GM12875 (cell line): ENCODE results near the gene MARCHF10.

Experiments used
- H3K4me3 ChIP-seq: one replicate; pipeline ENCODE4 v1.5.1; 2011; ENCODE audit warnings: low read depth, low read length, control low read depth
- TF ChIP-seq, protein P1 (sequence below): IDR thresholded peaks from 2 replicates; pipeline ENCODE4 v1.5.1; 2011; ENCODE audit warnings: low read depth, mild to moderate bottlenecking, control low read depth, inconsistent platforms, low read length, moderate library complexity, borderline replicate concordance; ENCODE audit not compliant: insufficient read depth

The MARCHF10 gene

DNA sequence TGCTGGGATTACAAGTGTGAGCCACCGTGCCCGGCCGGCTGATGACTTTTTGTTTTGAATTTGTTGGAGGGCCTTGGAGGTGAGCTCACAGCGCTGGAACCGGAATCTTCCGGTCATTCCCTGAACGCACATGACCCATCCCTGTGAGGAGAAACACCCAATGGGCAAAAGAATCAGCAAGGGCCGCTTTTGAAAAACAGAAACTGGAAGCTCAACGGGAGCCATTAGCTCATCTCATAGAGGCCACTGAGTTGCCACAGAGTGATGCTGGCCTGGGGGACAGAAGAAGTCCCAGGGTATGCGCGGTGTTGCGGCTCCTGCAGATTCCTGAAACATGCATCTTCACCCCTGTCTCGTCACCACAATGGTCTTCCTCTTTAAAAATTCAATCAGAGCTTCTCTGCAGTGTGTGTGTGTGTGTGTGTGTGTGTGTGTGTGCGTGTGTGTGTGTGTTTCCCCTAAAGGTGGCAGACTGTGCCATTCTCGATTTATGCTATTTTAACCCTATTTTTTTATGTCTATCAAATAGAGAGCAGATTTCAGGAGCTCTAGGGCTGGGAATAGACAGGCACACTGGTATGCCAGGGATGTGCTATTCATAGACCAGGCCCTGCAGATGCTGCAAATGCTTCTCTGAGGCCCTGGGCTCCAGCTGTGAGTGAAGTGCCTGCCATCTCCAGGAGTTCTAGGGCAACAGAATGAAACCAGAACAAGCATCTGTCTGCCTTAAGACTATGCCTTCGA, 68.3 kb downstream of the MARCHF10 start:
- TF ChIP-seq, protein P1, sequence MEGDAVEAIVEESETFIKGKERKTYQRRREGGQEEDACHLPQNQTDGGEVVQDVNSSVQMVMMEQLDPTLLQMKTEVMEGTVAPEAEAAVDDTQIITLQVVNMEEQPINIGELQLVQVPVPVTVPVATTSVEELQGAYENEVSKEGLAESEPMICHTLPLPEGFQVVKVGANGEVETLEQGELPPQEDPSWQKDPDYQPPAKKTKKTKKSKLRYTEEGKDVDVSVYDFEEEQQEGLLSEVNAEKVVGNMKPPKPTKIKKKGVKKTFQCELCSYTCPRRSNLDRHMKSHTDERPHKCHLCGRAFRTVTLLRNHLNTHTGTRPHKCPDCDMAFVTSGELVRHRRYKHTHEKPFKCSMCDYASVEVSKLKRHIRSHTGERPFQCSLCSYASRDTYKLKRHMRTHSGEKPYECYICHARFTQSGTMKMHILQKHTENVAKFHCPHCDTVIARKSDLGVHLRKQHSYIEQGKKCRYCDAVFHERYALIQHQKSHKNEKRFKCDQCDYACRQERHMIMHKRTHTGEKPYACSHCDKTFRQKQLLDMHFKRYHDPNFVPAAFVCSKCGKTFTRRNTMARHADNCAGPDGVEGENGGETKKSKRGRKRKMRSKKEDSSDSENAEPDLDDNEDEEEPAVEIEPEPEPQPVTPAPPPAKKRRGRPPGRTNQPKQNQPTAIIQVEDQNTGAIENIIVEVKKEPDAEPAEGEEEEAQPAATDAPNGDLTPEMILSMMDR = no peak
- no peak overlapping the region for H3K4me3 ChIP-seq

GRCh38 chr17:62738281-62738680, 69.8 kb downstream of the MARCHF10 start:
- TF ChIP-seq, protein P1 = no peak
- no peak overlapping the region for H3K4me3 ChIP-seq

DNA sequence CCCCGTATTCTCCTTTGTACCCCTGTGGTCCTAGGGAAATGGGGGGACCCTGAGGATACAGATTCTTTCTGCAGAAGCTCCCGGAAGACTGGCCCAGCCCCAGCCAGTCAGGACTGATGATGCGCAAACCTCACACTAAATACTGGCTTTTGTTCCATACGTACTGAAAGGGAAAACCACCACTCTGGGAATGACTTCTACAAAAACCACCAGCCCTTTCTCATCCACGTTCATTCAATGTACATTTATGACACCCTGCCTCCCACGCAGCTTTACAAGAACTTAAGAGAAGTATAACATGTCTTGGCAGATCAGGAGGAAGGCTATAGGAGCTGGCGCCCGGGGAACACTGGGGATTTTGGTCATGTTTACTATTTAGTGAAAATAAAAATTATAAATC, 70.6 kb downstream of the MARCHF10 start:
- TF ChIP-seq, protein P1 = no peak
- no peak overlapping the region for H3K4me3 ChIP-seq

DNA sequence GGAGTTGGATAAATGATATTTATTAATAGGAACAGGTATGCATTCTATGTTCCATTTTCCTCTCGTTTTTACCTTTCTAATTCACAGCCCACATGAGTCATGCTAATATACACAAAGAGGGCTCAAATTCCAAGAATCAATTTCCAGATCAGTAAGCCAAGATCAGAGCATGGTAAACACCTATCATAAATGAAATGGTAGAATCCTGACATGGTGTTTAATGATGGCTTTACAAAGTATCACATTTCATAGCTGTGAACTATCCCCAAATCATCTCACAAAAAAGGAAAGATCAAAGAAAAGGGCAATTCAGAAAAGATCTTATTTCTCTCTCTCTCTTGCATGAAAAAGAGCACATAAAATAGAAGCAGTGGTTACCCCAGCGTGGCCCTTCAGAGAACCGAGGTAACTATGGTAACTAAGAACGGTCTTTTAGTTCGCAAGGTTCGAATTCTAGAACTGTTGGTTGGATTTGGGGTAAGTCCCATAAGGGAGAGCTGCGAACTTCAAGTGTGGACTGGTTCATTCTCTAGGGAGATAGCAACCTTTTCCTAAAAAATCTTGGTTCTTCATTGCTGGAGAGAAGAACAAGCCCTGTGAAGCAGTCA, 73.0 kb downstream of the MARCHF10 start:
- TF ChIP-seq, protein P1 = no peak
- H3K4me3 ChIP-seq = no peak overlapping the region

GRCh38 chr17:62732125-62732524, 76.0 kb downstream of the MARCHF10 start:
- no peak overlapping the region for H3K4me3 ChIP-seq
- TF ChIP-seq, protein P1 = no peak

DNA sequence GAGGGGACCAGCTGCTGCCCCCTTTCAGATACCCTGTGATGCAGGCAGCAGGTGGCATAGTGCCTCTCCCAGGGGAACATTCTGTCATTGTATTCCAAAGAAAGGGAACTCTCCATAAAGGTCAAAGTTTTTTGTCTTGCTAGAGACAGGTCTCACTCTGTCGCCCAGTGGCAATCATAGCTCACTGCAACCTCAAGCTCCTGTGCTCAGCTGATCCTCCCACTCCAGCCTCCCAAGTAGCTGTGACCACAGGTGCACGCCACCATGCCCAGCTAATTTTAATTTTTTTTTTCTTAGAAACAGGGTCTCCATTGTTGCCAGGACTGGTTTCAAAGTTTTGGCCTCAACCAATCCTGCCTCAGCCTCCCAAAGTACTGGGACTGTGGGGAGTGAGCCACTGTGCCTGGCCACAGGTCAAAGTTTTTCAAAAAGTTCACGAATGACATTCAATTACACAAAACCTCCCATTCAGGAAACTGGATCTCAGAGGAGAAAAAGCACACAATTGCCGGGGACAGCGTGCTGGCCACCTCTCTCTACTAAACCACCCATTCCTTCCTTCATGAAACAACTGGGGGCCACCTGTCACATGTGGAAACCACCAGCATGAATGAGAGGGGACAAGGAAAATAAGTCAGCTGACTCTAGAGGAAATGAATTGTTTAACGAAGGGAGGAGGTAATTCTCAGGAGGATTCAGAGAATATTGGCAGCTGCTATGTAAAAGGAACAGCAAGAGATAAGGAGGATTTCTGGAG, 80.0 kb downstream of the MARCHF10 start:
- no peak overlapping the region for H3K4me3 ChIP-seq
- TF ChIP-seq, protein P1 = no peak

GRCh38 chr17:62725791-62726249, 82.3 kb downstream of the MARCHF10 start:
- no peak overlapping the region for H3K4me3 ChIP-seq
- TF ChIP-seq, protein P1 = no peak
